ENCODE measurements around the gene UBTD1. TPM values are rescaled to one million over a fixed set of nuclear protein-coding genes. Genes with fewer than 3 reads are reported as not detected.
A peak's percentile ranks its signal among the peaks of the same experiment; 100 is the strongest.

Gene UBTD1
- total RNA-seq, 4 donors from 2014 or later = 13.7 to 40.0 (median 23.3) TPM

- no peaks in the 10 kb centered on the region for H3K9me3 ChIP-seq
- no peaks in the 10 kb centered on the region for H3K36me3 ChIP-seq
- peaks cover 19 to 36% of the 10 kb centered on the region in 2 donors for H3K4me1 ChIP-seq
- in situ Hi-C loops (cut with MboI; ENCODE audit: low sequenced_read_pairs in 4 of 4) = no loop called here
- TF ChIP-seq CTCF (IDR thresholded peaks at IDR 0.05 in 4 of 5, conservative IDR thresholded peaks at IDR 0.05 in 1 of 5) (no peak), POLR2A (IDR thresholded peaks at IDR 0.05) (no peak)
- DNase-seq = no peak
- no peaks in the 10 kb centered on the region for H3K27me3 ChIP-seq
- no peak overlapping the region for H3K4me3 ChIP-seq
- intact Hi-C loops (cut with DNase I; ENCODE audit: low total_unique reads) = no loop called here
- ATAC-seq = peak; percentile 21 to 29
- H3K27ac ChIP-seq = no peak overlapping the region
Observed at GRCh38 chr10:97511711-97512440, 13.2 kb downstream of the UBTD1 start.

- DNase-seq (no peak), ATAC-seq (no peak)
- no peak for TF ChIP-seq CTCF (IDR thresholded peaks at IDR 0.05 in 4 of 5, conservative IDR thresholded peaks at IDR 0.05 in 1 of 5)
- no peak for TF ChIP-seq POLR2A (IDR thresholded peaks at IDR 0.05)
- in situ Hi-C loops (cut with MboI; ENCODE audit: low sequenced_read_pairs in 4 of 4) (no loop called here), intact Hi-C loops (cut with DNase I; ENCODE audit: low total_unique reads) (no loop called here)
- Histone ChIP-seq H3K36me3 (no peaks in the 10 kb centered on the region), H3K4me1 (peaks cover 25 to 45% of the 10 kb centered on the region in 2 donors), H3K9me3 (no peaks in the 10 kb centered on the region), H3K27me3 (no peaks in the 10 kb centered on the region), H3K4me3 (no peak overlapping the region), H3K27ac (no peak overlapping the region)
Observed at GRCh38 chr10:97512993-97513392, 14.3 kb downstream of the UBTD1 start.

GRCh38 chr10:97514344-97514743 lies 15.6 kb downstream of the UBTD1 start:
- DNase-seq (no peak), ATAC-seq (peak in 1 of 2 donors; percentile 88)
- intact Hi-C loops (cut with DNase I; ENCODE audit: low total_unique reads) = no loop called here
- Histone ChIP-seq H3K4me3 (no peak overlapping the region), H3K27ac (no peak overlapping the region), H3K27me3 (no peaks in the 10 kb centered on the region), H3K9me3 (no peaks in the 10 kb centered on the region), H3K4me1 (peaks cover 31 to 52% of the 10 kb centered on the region in 2 donors), H3K36me3 (no peaks in the 10 kb centered on the region)
- in situ Hi-C loops (cut with MboI; ENCODE audit: low sequenced_read_pairs in 4 of 4) = no loop called here
- no peak for TF ChIP-seq CTCF (IDR thresholded peaks at IDR 0.05 in 4 of 5, conservative IDR thresholded peaks at IDR 0.05 in 1 of 5)
- TF ChIP-seq POLR2A (IDR thresholded peaks at IDR 0.05) = no peak

GRCh38 chr10:97515271-97515978 lies 16.7 kb downstream of the UBTD1 start:
- no peak overlapping the region for H3K27ac ChIP-seq
- in situ Hi-C loops (cut with MboI; ENCODE audit: low sequenced_read_pairs in 4 of 4) = no loop called here
- intact Hi-C loops (cut with DNase I; ENCODE audit: low total_unique reads) = no loop called here
- H3K36me3 ChIP-seq = no peaks in the 10 kb centered on the region
- no peak overlapping the region for H3K4me3 ChIP-seq
- H3K9me3 ChIP-seq = no peaks in the 10 kb centered on the region
- no peaks in the 10 kb centered on the region for H3K27me3 ChIP-seq
- ATAC-seq (no peak), DNase-seq (no peak)
- H3K4me1 ChIP-seq = peaks cover 31 to 52% of the 10 kb centered on the region in 2 donors
- no peak for TF ChIP-seq POLR2A (IDR thresholded peaks at IDR 0.05)
- no peak for TF ChIP-seq CTCF (IDR thresholded peaks at IDR 0.05 in 4 of 5, conservative IDR thresholded peaks at IDR 0.05 in 1 of 5)

Data from gastrocnemius medialis (tissue), 4 donors.